Hepatocyte (in vitro differentiated cells): ENCODE results near the gene CORO6.

Experiments used
- CTCF ChIP-seq: fragments of 200-600 bp; sonication (generic); IDR thresholded peaks from 2 replicates; pipeline ENCODE4 v1.5.1; 2016; ENCODE audit warnings: antibody characterized with exemption, mild to moderate bottlenecking; ENCODE audit not compliant: poor library complexity
- EZH2phosphoT487 ChIP-seq: fragments of 200-600 bp; sonication (generic); IDR thresholded peaks from one replicate; pipeline ENCODE4 v1.6.1; 2018; ENCODE audit warnings: antibody characterized with exemption, mild to moderate bottlenecking, low read depth, moderate library complexity; ENCODE audit not compliant: unreplicated experiment, severe bottlenecking

- peak; percentile 1 for TF ChIP-seq CTCF
- no peak for TF ChIP-seq EZH2phosphoT487
Observed at GRCh38 chr17:29568331-29569244, 54.1 kb downstream of the CORO6 start, which contains the start of gene TP53I13.
